Stimulated activated CD8-positive, alpha-beta memory T cell treated with anti-CD3 and anti-CD28 coated beads, Interleukin-12 subunit alpha, Interleukin-12 subunit beta, amount 100 ng/mL, for 24 hours (primary cell): ENCODE data around the gene LYVE1.

ENCODE experiments used
- DNase-seq: peaks from one replicate; pipeline ENCODE4 v3.0.0-alpha.2; 2020; ENCODE audit errors: extremely low read depth

Gene LYVE1

DNA sequence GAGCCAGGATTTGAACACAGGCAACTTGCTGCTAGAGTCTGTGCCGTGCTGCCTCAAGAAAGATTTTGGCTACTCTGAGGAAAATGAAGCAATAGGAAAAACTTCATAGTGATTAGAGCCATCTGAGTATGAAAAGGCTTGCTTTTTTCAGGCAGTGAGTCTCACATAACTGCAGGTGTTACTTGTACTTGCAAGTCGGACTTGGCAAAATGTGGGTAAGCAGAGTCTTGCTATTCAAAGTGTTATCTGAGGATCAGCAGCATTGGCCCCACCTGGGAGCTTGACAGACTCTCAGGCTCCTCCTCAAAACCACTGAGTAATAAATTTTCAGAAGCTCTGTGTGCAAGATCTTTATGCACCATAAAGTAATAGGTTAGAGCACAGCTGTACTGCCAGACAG is 45.5 kb downstream of the LYVE1 start:
- no peak for DNase-seq

GRCh38 chr11:10522276-10522675 is 46.2 kb downstream of the LYVE1 start:
- no peak for DNase-seq

DNA sequence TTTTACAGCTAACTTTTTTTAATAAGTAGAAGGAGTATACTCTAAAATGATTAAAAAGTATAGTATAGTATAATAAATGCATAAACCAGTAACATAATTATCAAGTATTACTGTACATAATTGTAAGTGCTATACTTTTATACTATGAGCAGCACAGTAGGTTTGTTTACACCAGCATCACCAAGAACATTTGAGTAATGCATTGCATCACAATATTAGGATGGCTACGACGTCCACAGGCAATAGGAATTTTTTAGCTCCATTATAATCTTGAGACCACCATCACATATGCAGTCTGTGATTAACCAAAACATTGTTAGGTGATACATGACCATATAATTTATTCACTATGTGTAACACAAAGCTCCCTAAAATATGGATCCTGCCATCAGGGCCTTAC is 47.9 kb downstream of the LYVE1 start:
- no peak for DNase-seq

DNA sequence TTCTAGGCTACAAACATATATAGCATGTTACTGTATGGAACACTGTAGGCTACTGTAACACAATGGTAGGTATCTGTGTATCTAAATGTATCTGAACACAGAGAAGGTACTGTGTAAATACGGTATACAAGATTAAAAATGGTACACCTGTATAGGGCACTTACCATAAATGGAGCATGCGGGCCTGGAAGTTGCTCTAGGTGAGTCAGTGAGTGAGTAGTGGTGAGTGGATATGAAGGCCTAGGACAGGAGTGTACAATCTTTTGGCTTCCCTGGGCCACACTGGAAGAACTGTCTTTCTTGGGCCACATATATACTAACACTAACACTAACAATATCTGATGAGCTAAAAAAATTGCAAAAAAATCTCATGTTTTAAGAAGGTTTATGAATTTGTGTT is 48.8 kb downstream of the LYVE1 start:
- DNase-seq: no peak

DNA sequence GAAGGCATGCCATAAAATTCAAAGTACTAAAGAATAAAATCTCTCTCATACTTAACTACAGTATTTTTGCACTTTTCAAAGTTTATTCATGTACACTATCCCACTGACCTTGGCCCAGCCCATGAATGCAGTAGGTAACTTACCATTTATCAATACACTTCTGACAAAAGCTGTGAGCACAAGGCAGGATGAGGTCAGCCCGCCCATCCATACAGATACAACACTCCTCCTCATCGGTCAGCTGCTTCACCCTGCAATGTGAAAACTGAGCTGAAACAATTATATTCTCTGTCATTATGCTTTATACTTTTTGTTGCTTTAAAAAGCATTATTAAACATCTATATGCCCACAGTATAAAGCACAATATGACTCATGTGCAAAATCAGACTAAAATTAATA is 49.6 kb downstream of the LYVE1 start:
- no peak for DNase-seq

DNA sequence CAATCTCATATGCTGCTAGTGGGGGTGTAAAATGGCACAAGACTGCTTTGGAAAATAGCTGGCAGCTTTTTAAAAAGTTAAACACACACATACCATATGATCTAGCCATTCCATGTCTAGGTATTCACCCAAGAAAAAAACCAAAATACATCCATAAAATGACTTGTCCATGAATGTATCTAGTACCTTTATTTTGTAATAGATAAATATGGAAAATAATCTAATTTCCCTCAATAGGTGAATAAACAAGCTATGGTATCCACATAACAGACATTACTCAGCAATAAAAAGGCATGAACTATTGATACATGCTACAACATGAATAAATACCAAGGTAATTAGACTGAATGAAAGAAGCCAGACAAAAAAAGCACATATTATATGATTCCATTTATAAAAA is 50.3 kb downstream of the LYVE1 start:
- DNase-seq: no peak

- no peak for DNase-seq
These were observed 53.0 kb downstream of the LYVE1 start for GRCh38 chr11:10515418-10515817.

DNA sequence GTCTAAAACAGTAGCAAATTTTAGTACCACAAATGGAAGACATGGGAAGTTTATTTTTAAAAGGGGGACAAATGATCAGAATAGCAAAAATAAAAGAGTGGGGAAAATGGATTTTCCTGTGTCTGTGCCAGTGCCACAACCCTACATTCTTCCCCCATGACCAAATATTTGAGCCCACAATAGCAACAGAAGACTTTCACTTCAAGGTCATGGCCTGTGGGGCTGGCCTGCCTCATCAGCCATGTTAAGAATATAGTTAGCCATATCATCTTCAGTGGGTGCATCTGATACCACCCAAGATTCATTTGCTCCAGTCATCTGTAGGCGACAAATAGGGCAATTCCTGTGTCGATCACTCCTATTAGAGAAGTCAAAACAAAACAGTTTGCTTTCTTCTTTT is 53.8 kb downstream of the LYVE1 start:
- DNase-seq: no peak

GRCh38 chr11:10514202-10514601 is 54.3 kb downstream of the LYVE1 start:
- no peak for DNase-seq

DNA sequence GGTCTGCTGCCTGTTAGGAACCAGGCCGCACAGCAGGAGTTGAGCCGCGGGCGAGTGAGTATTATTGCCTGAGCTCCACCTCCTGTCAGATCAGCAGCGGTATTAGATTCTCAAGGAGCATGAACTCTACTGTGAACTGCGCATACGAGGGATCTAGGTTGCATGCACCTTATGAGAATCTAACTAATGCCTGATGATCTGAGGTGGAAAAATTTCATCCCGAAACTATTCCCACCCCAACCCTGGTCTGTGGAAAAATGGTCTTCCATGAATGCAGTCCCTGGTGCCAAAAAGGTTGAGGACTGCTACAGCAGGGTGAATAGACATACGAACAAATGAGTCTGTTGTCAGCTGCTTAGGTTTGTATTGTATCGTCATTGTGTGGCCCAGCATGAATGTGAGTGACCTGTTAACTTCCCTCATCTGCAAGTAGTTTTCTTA is 57.3 kb downstream of the LYVE1 start:
- DNase-seq: no peak
